Suppressor macrophage treated with lipopolysaccharide for 1 hour (primary cell): ENCODE data around the gene MRPS35.

ENCODE experiments used
- DNase-seq, 3 donors: peaks; one replicate each; pipeline ENCODE4 v3.0.0-alpha.2; 2020 to 2022

The MRPS35 gene

DNA sequence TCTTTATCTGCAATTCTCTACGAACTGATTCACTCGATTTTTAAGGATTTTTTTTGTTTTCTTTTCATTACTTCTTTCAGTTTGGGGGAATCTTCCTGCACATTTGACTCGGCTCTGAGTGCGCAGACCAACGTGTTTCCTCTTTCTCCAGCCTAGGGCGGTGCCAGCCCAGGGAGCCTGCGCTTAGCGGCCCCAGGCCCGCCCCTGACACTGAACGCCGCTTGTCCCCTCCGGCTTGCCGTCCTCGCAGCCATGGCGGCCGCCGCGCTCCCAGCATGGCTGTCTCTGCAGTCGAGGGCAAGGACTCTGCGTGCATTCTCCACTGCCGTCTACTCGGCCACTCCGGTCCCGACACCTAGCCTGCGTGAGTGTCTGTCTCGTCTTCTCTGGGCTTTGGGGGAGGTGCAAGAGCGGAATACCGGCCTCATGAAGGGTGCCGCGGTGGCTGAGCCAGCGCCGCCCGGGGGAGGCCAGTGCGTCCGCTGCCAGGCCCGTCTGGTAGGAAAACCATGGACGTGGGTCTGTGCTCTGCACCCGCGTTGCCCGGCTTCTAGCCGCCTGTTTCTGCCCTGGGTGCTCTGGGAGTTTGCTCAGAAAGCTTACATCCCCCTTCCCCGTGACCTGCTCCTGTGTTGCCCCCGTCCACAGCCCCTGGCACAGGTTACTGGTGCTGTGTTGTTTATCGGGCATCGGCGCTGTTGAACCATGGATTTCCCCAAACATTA, at the start of gene MRPS35:
Gene MRPS35, plus strand, starts transcription at position 241 of the 725 bp plus-strand sequence. Its CDS starts 12 bp downstream, at position 253.
- peak; percentile 94 to 97 (median 96) for DNase-seq

DNA sequence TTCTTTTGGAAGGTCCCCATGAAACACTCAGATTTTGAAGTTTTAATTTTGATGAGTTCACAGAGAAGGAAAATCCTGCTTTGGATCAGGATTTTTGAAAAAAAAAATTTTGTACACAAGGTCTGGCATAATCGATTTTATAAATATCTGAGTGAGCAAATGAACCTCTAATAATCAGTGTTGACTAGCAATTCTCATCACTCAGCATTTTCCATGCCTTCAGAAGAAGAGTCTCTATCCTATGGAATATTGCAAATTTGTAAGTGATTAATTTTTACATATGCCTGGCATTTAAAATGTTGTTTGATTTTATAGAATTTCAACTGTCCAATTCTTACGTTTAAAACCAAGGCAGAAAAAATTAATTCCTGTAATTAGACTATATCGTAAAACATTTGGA, 44.9 kb upstream of the MRPS35 start:
- DNase-seq, result no peak

DNA sequence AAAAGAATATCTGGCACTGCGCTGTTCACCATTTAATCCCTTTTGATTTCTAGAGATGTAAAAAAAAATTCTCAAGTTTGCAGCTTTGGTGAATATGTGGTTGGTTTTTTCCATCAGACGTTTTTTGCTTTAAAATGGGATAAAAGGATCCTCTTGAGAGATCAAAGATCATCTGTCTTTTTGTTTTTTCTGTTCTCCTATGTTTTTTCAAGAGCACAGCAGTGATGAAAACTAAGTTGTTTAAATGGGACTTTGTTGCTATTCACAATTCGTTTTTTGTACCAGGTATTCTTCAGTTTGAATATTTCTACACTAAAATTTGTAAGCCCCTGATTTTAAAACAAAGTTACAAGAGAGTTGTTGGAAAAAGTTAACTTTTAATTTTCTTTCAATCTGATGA, 44.1 kb upstream of the MRPS35 start:
- no peak for DNase-seq

GRCh38 chr12:27667540-27667939, 43.1 kb upstream of the MRPS35 start:
- DNase-seq, result peak; percentile 25 to 41 (median 34)

DNA sequence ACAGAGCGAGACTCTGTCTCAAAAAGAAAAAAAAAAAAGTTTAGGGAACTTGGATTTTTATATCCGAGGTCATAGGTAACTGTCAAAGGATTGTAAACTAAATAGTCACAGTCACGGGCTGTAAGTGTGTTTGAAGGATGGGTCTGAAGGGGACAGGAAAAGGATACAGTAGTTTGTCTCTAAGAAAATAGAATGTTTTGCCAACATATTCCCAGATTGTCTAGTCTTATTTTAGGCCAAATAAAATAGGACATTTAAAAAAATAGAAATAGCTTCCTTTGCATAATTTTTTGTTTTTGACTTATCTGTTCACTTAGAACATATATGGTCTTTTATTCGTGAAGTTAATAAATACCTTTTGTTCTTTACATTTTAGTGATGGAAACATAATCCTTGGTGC, 38.6 kb upstream of the MRPS35 start:
- DNase-seq, result no peak

GRCh38 chr12:27672643-27673042, 38.0 kb upstream of the MRPS35 start:
- no peak for DNase-seq

GRCh38 chr12:27673101-27673718, 37.4 kb upstream of the MRPS35 start:
- DNase-seq, result no peak

DNA sequence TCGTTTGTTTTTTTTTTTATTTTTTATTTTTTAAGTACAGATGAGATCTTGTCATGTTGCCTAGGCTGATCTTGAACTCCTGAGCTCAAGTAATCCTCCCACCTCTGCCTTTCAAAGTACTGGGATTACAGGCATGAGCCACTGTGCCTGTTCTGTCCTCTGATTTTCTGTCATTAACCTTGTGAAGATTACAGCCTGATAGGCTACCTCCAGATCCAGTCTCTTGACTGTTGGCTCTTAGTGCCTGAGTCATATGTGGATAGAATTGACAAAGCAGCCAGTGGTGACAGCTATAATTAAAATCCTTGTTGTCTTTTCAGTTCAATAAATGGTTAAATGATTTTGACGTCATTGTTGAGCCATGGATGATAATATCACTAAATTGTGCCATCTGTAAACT, 35.6 kb upstream of the MRPS35 start:
- DNase-seq, result no peak

GRCh38 chr12:27680619-27681018, 30.0 kb upstream of the MRPS35 start:
- no peak for DNase-seq

DNA sequence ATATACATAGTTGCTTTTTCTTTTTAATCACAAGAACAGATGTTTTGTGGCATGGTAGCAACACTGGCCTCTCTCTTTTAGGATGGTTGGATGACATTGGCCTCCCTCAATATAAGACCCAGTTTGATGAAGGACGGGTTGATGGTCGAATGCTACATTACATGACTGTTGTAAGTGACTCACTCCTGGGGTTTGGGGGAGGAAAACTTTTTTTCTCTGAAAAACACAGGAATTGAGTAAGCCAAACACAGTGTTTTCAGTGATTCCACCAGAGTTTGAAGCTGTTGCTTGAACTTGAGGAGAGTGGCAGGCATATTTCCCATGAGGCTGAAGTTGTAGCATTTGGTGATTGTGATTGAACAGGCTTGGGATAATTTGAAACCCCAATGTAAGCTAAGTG, 28.1 kb upstream of the MRPS35 start:
- no peak for DNase-seq

- no peak for DNase-seq
Measured at GRCh38 chr12:27685274-27685673, 25.4 kb upstream of the MRPS35 start.

GRCh38 chr12:27686147-27686546, 24.5 kb upstream of the MRPS35 start:
- DNase-seq, result no peak

DNA sequence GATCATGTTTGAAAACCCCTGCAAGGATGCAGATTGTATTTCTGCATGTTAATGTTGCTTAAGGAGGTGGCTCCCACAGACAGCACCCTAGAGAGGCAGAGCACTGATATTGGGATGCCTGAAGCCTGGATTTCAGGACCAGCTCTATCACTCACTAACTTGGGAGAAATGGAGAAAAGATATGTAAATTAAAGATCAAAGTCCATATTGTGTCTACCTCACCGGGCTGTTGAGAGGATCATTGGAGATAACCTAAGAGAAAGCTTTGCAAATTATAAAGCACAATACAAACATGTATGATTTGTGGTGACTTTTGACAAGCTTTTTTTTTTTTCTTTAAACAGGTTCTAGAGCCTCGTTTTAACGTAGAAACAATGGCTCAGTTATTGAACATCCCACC, 22.0 kb upstream of the MRPS35 start:
- DNase-seq, result no peak

DNA sequence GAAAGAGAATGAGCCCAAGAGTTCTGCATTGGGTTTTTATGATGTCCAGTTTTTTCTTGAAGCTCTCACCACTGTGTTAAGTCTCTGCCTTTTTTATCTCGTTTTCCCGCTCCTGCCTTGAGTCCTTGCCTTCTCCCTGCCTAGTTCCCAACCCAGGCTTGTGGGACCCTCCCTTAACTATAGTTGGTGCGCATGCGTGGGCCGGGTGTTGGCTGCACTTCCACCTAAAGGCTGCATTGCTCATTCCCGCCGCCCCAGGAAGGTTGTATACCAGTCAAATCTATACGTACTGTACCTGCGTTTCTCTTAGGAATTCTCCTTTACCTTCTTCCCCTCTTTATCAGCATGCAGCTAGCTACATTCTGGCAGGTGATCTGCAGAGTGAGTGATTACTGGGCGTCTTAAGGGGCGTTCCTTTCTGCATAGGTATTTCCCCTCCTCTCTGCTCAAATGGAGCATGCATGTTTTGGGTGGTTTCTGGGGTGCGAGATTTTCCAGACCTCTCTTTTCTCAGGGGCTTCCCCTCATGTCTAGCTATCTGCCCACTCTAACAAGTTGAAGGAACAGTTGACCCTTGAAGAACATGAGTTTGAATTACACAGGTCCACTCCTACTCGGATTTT, 21.0 kb upstream of the MRPS35 start:
- DNase-seq, result no peak

DNA sequence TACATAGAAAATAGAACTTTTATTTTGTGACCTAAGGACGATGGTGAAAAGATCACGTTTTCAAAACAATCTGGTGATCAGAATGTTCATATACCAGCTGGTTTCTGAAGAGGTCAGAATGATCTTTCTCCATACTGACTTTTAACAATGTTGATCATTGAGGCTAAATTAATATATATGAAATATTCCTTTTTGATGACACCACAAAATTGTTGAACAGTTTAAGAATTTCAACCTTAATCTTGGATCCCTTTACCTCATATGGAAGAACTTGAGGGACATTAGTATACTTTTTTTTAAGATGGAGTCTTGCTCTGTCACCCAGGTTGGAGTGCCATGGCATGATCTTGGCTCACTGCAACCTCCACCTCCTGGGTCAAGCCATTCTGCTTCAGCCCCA, 17.2 kb upstream of the MRPS35 start:
- DNase-seq, result no peak

GRCh38 chr12:27695556-27696292, 14.9 kb upstream of the MRPS35 start:
- DNase-seq, result no peak

- DNase-seq, result no peak
Measured at GRCh38 chr12:27696293-27696652, 14.4 kb upstream of the MRPS35 start, which contains the start of gene REP15. Gene REP15, plus strand, starts transcription at chr12:27696447. Its CDS starts 116 bp downstream, at chr12:27696563.

- no peak for DNase-seq
Measured at GRCh38 chr12:27696864-27697564, 13.6 kb upstream of the MRPS35 start.

- DNase-seq, result peak; percentile 79 to 84 (median 81)
Measured at GRCh38 chr12:27703720-27704452, 6.7 kb upstream of the MRPS35 start.

DNA sequence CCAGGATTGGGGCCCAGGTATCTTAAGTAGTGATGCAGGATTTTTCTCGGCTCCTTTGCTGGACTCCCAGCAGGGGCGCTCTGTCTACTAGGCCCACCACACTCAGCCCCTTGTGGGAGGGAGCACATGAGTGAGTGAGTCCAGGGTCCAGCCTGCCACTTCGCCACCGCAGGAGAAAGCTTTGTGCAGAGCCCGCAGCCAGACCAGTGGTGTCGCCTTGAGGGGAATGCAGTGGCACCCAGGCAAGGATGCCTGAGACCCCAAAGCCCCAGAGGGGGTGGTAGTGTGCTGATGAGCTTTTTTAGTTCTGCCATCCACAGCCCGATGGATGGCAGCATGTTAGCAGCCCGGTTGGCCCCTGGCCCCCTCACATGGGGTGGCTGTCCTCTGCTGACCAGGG, 5.4 kb upstream of the MRPS35 start:
- no peak for DNase-seq

- no peak for DNase-seq
Measured at GRCh38 chr12:27707216-27707615, 3.4 kb upstream of the MRPS35 start.
